ENCODE measurements around the gene CD82. TPM values are rescaled to one million over a fixed set of nuclear protein-coding genes. Genes with fewer than 3 reads are reported as not detected.

CD82 gene
- total RNA-seq, 1 donor from 2014 or later, result 91.6 TPM

DNA sequence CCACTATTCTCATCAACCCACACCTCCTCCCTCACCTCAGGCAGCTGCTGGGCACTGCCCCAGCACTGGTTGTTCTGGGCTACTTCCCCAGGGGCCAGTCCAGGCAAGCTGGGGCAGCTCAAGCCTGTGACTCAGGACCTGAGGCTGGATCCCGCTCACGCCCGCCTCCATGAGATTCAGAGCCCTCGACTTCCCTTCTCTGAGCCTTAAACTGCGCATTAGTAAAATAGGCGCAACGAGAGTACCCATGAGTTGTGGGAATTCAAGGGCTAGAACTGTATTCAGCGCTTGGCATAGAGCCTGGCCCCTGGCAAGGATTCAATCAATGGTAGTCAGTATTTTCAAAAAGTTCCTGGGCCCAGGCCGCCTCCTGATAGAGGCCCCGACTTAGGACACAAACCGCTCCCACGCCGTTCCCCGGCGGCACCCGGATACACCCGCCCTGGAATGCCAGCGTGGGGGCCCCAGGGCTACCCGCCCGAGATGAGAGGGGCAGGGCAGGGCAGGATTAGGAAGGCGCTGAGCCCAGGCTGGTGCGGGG, 723 bp upstream of the CD82 start:
- peak in 1 of 2 donors; percentile 97 for DNase-seq (ENCODE audit: extremely low spot score in 2 of 2)
- intact Hi-C loops (cut with DNase I), result loop anchor here (5.0 kb wide), 1 partner anchor 348 kb away; no protein-coding TSS in a partner anchor

DNA sequence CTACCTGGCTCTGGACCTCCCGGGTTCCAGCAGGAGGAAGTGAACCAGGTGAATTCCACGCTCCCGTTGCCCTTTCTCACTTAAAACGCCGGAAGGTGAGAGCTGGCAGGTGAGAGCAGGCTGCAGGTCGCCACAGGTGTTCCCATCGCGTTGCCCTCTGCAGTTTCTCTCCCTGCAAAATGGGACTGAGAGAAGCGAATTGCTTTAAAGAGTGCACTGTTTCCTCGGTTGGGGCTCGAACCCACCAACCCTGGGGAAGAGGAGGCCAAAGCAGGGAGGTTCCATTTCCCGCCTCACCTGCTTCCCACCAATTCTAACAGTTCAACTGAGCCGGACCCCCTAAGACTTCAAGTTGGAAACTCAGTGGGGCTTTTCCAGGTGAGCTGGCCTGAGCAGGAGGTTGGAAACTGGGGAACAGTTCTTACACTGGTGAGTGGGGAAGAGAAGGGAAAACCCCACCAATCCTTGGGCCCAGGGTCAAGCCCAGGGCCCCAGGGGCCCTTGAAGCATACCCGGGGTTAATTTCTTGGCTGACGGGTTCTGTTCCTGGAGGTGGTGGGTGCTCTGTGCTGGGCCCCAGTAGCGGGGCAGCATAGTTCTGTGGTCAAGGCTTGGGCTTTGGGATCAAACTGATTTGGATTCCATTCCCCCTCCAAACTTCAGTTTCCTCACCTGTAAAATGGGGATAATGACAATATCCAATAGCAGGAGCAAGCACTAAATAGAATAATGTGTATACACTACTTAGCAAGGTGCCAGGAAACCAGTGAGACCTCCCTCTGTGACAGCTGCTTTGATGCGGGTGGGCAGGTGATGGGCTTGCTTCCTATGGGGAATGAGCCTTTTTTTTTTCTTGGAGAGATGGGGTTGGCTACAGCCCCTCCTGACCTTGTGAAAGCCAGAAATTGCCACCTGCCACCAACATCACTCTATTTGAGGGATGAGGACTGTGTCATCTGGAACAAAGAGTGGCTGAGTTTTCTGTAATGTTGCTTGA, 788 bp downstream of the CD82 start:
- DNase-seq (ENCODE audit: extremely low spot score in 2 of 2), result no peak
- TF ChIP-seq CTCF (IDR thresholded peaks at IDR 0.05) (no peak), POLR2AphosphoS5 (IDR thresholded peaks at IDR 0.05; ENCODE audit: insufficient read depth in 1 of 2, low read depth in 1 of 2) (no peak), POLR2A (IDR thresholded peaks at IDR 0.05) (no peak)
- H3K4me3 ChIP-seq, result peak overlapping the region; percentile 53 to 62
- H3K27me3 ChIP-seq, result no peaks in the 10 kb centered on the region
- intact Hi-C loops (cut with DNase I), result no loop called here
- peak overlapping the region; percentile 71 for H3K27ac ChIP-seq
- H3K36me3 ChIP-seq, result no peaks in the 10 kb centered on the region
- no peaks in the 10 kb centered on the region for H3K9me3 ChIP-seq
- peaks cover 76% of the 10 kb centered on the region for H3K4me1 ChIP-seq

More for the DNA sequence above, 723 bp upstream of the CD82 start:
- Histone ChIP-seq H3K27me3 (no peaks in the 10 kb centered on the region), H3K4me1 (peaks cover 71% of the 10 kb centered on the region), H3K4me3 (peak overlapping the region; percentile 41 to 62), H3K36me3 (no peaks in the 10 kb centered on the region), H3K9me3 (no peaks in the 10 kb centered on the region), H3K27ac (peak overlapping the region; percentile 93)
- TF ChIP-seq POLR2A (IDR thresholded peaks at IDR 0.05) (peak in 1 of 2 donors; percentile 77), POLR2AphosphoS5 (IDR thresholded peaks at IDR 0.05; ENCODE audit: insufficient read depth in 1 of 2, low read depth in 1 of 2) (peak in 1 of 2 donors; percentile 92), CTCF (IDR thresholded peaks at IDR 0.05) (peak in 1 of 3 experiments; percentile 7)

DNA sequence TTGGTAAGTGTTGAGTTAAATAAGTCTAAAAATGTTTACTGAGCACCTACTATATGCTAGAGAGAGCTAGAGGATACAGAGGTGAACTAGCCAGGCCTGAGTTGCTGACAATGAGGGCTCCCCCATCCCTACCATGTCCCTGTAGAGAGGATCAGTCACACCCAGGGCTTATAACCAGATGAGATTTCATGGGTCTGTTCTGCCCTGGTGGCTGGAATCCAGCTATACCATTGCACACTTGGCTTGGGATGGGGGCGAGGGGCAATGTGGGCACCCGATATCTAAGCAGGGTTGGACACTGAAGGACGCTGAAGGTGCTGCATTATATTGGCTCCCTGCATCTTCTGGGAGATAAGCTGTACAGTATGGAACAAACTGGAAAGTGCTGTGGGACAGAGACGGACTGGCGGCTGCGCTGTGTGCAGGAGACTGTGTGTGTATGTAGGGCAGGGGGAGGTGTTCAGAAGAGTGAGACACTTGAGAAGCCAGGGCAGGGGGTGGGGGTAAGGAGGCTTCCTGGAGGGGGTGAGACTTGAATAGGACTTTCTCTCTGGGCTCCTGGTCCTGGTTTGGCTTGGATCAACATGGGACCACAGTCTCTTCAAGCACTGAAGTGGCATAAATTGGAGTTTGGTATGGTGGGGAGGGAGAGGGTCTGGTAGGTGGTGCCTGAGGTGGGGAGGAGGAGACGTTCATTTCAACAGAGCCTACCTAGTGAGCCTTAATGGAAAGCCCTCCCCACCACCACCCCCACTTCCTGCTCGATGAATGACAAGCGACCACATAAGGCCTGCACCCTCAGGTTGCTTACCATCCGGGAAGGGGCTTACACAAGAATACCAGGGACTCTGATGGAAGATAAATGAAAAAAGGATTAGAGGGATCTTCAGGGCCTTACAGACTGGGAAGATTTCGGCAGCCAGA, 1.8 kb downstream of the CD82 start:
- peak overlapping the region in 1 of 2 donors; percentile 62 for H3K4me3 ChIP-seq
- H3K27me3 ChIP-seq, result no peaks in the 10 kb centered on the region
- TF ChIP-seq POLR2A (IDR thresholded peaks at IDR 0.05), result no peak
- no peaks in the 10 kb centered on the region for H3K36me3 ChIP-seq
- H3K9me3 ChIP-seq, result no peaks in the 10 kb centered on the region
- no peak for DNase-seq (ENCODE audit: extremely low spot score in 2 of 2)
- intact Hi-C loops (cut with DNase I), result no loop called here
- peak overlapping the region; percentile 71 for H3K27ac ChIP-seq
- peaks cover 71% of the 10 kb centered on the region for H3K4me1 ChIP-seq

DNA sequence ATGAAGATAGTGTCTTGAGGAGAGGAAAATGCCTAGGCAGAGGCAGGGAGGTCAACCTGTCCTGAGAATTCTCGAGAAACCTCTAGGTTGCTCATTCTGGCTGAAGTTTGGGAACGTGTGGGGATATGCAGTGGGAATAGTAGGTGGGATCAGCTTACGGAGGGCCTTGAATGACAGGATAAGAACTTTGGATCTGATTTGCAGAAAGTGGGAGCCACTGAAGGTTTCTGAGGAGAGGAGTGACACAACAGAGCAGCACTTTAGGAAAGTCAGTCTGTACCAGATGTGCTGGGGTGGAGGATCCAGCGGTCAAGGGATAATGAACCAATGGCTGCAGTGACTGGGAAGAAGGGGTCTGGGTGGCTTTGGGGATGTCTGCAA, 2.4 kb downstream of the CD82 start:
- intact Hi-C loops (cut with DNase I), result no loop called here
- no peaks in the 10 kb centered on the region for H3K27me3 ChIP-seq
- no peak overlapping the region for H3K4me3 ChIP-seq
- peak overlapping the region; percentile 71 for H3K27ac ChIP-seq
- no peaks in the 10 kb centered on the region for H3K9me3 ChIP-seq
- TF ChIP-seq CTCF (IDR thresholded peaks at IDR 0.05) (no peak), POLR2AphosphoS5 (IDR thresholded peaks at IDR 0.05; ENCODE audit: insufficient read depth in 1 of 2, low read depth in 1 of 2) (no peak), POLR2A (IDR thresholded peaks at IDR 0.05) (no peak)
- peaks cover 69% of the 10 kb centered on the region for H3K4me1 ChIP-seq
- H3K36me3 ChIP-seq, result no peaks in the 10 kb centered on the region
- DNase-seq (ENCODE audit: extremely low spot score in 2 of 2), result no peak

DNA sequence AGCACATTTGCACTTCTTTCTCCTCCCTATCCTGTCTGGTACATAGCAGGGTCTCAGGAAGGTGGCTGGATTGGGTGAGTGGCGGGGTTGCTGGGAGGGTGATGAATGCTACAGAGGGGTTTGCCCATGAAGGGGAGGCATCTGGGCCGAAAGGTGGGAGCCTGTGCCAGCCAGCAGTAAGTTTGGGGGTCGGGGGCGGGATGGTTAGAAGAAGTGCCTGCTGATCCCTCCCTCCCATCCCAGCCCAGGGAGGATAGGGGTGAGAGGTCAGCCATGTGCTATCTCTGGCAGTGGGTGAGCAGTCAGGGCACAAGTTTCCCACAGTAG, 2.8 kb downstream of the CD82 start:
- TF ChIP-seq CTCF (IDR thresholded peaks at IDR 0.05), result no peak
- Histone ChIP-seq H3K27me3 (no peaks in the 10 kb centered on the region), H3K4me3 (no peak overlapping the region), H3K36me3 (no peaks in the 10 kb centered on the region), H3K4me1 (peaks cover 69% of the 10 kb centered on the region), H3K9me3 (no peaks in the 10 kb centered on the region), H3K27ac (peak overlapping the region; percentile 71)
- intact Hi-C loops (cut with DNase I), result no loop called here
- DNase-seq (ENCODE audit: extremely low spot score in 2 of 2), result no peak
